ENCODE data around the gene CST6. TPM values are rescaled to one million over a fixed set of nuclear protein-coding genes. Genes with fewer than 3 reads are reported as not detected.

CST6 gene
- total and polyA plus RNA-seq, 2 of the 4 experiments (the other 2 are of a cell fraction): 0.54 to 3.0 TPM

GRCh38 chr11:66044757-66045156 is 32.9 kb downstream of the CST6 start (continued):
- TF ChIP-seq MAFK (IDR thresholded peaks at IDR 0.05; ENCODE audit: low read depth, low read length): no peak
- no peak for TF ChIP-seq CHD1 (IDR thresholded peaks at IDR 0.05; ENCODE audit: low read depth, low read length)
- TF ChIP-seq BHLHE40 (IDR thresholded peaks at IDR 0.05; ENCODE audit: low read depth, low read length): no peak
- TF ChIP-seq CEBPB (IDR thresholded peaks at IDR 0.05; ENCODE audit: low read depth, low read length): no peak
- no peak for TF ChIP-seq MXI1 (IDR thresholded peaks at IDR 0.05; ENCODE audit: borderline replicate concordance, low read depth, low read length)

DNA sequence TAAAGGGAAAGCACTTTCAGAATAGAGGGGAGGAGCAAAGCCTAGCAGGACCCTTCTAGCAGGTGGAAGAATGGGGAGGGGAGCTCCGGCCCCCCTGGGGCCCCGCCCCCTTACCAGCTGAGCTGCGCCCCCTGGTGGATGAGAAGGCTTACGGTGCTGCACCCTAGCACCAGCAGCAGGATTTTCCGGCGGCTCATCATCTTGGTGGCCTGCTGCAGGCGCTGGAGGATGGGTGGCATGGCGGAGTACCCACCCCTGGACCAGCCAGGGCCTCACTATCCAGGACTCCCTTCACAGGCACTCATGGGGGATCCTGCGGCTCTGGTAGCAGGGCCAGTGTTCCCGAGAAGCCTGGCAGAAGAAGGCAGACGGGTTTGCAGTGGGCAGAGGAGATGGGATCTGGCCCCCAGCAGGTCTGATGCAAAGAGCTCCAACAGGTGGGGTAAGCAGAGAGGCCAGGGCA is 33.4 kb downstream of the CST6 start:
- 0 out of 2 replicates have a peak overlapping the region, but pooled peaks have one; percentile 30 for H3K4me2 ChIP-seq (ENCODE audit: low read depth, low read length)
- no peak overlapping the region for H3K23ac ChIP-seq (ENCODE audit: low read depth, low read length)
- DNase-seq (peak; percentile 70), ATAC-seq (ENCODE audit: low read depth) (peak; percentile 96)
- no TSS peak for BruUV-seq (replicated peaks)
- in situ Hi-C loops (cut with MboI; ENCODE audit: low sequenced_read_pairs): no loop called here
- ChIA-PET POLR2A (ENCODE audit: unreplicated experiment) (interaction anchor here (0.6 kb wide), 1 partner anchor 202 kb away, joined by 3 read pairs; no protein-coding TSS in a partner anchor), CTCF (interaction anchor here (0.7 to 1.7 kb wide), 7 partner anchors 11 to 334 kb away, joined by 3 to 5 read pairs (median 4); partner anchors contain the start of genes BANF1 and EIF1AD)
- H3K4me3 ChIP-seq (ENCODE audit: insufficient read depth, low read depth, low read length): no peak overlapping the region
- no peak overlapping the region for H3K27ac ChIP-seq (ENCODE audit: insufficient read depth, low read length)
- H2BK120ac ChIP-seq (ENCODE audit: low read depth, low read length): no peak overlapping the region
- H2AFZ ChIP-seq (replicated peaks; ENCODE audit: low read length, poor library complexity): peak overlapping the region; percentile 18
- H3K9me3 ChIP-seq (ENCODE audit: control insufficient read depth, insufficient read depth, low read length): no peaks in the 10 kb centered on the region; the same call in 1 of the 2 replicates
- no peak overlapping the region for H3K9ac ChIP-seq (ENCODE audit: low read depth, low read length)
- H3K79me1 ChIP-seq (ENCODE audit: low read depth in 1 of 2, low read length in 2 of 2): no peaks in the 10 kb centered on the region
- H4K91ac ChIP-seq (ENCODE audit: insufficient read depth, low read depth, low read length): no peak overlapping the region
- no peak overlapping the region for H2BK20ac ChIP-seq (ENCODE audit: low read depth, low read length)
- no peak overlapping the region for H3K18ac ChIP-seq (ENCODE audit: low read depth, low read length)
- no peak overlapping the region for H3K56ac ChIP-seq (ENCODE audit: extremely low read depth, insufficient read depth, low read length)
- 0 out of 2 replicates have a peak overlapping the region, but pooled peaks have one; percentile 22 for H4K5ac ChIP-seq (ENCODE audit: low read depth, low read length)
- H2AK9ac ChIP-seq (replicated peaks; ENCODE audit: low read depth, low read length, poor library complexity): no peak overlapping the region
- H3K4ac ChIP-seq (ENCODE audit: low read depth, low read length): no peak overlapping the region
- H3K27me3 ChIP-seq (ENCODE audit: control insufficient read depth, insufficient read depth, low read length): peaks cover 31% of the 10 kb centered on the region
- no peak overlapping the region for H2BK5ac ChIP-seq (ENCODE audit: low read depth, low read length, poor library complexity, severe bottlenecking)
- H4K20me1 ChIP-seq (ENCODE audit: insufficient read depth, low read length): no peaks in the 10 kb centered on the region
- peak overlapping the region in 1 of 2 experiments; percentile 33; a peak in 1 of 4 replicates for H4K8ac ChIP-seq (ENCODE audit: low read depth in 2 of 2, low read length in 2 of 2)
- no peak overlapping the region for H2AK5ac ChIP-seq (ENCODE audit: low read depth, low read length)
- intact Hi-C loops (cut with micrococcal nuclease): loop anchor here (2.0 kb wide), 1 partner anchor 42 kb away; the partner anchor contains the start of genes BANF1 and EIF1AD
- no peaks in the 10 kb centered on the region for H3K9me1 ChIP-seq (ENCODE audit: insufficient read depth, low read length)
- no peak overlapping the region for H2BK15ac ChIP-seq (ENCODE audit: low read depth, low read length)
- H3K4me1 ChIP-seq (ENCODE audit: control insufficient read depth, insufficient read depth, low read length): no peaks in the 10 kb centered on the region
- no peak overlapping the region for H3K14ac ChIP-seq (replicated peaks; ENCODE audit: low read depth, low read length)
- H3K36me3 ChIP-seq (ENCODE audit: control insufficient read depth, insufficient read depth, low read length): no peaks in the 10 kb centered on the region
- WGBS, 2 experiments (ENCODE audit: extremely low coverage in 2 of 2, insufficient read length in 1 of 2): 0% methylated on average over 3 of the region's 11 CpGs; no CpG with 5 or more reads in 1 of the 2 experiments
- dilution Hi-C loops (cut with HindIII; ENCODE audit: low sequenced_read_pairs, unreplicated experiment): no loop called here
- TF ChIP-seq FOS (IDR thresholded peaks at IDR 0.05; ENCODE audit: low read depth, low read length) (no peak), POLR2A (IDR thresholded peaks at IDR 0.05; ENCODE audit: low read depth, low read length) (no peak), RAD21 (IDR thresholded peaks at IDR 0.05; ENCODE audit: low read length) (peak; percentile 58), MXI1 (IDR thresholded peaks at IDR 0.05; ENCODE audit: borderline replicate concordance, low read depth, low read length) (no peak), BHLHE40 (IDR thresholded peaks at IDR 0.05; ENCODE audit: low read depth, low read length) (no peak), MAZ (IDR thresholded peaks at IDR 0.05; ENCODE audit: borderline replicate concordance, low read depth, low read length) (peak; percentile 88; the same call in 1 of the 2 replicates), MAFK (IDR thresholded peaks at IDR 0.05; ENCODE audit: low read depth, low read length) (no peak), CHD1 (IDR thresholded peaks at IDR 0.05; ENCODE audit: low read depth, low read length) (no peak), RCOR1 (IDR thresholded peaks at IDR 0.05; ENCODE audit: insufficient replicate concordance, low read length) (peak; percentile 80), CTCF (conservative IDR thresholded peaks at IDR 0.05; ENCODE audit: low read depth, low read length) (peak; percentile 88), CEBPB (IDR thresholded peaks at IDR 0.05; ENCODE audit: low read depth, low read length) (no peak), RFX5 (IDR thresholded peaks at IDR 0.05; ENCODE audit: low read depth, low read length) (no peak), ELK1 (IDR thresholded peaks at IDR 0.05; ENCODE audit: borderline replicate concordance, low read depth, low read length) (no peak), NFE2L2 (IDR thresholded peaks at IDR 0.05; ENCODE audit: low read depth, low read length) (no peak)

Data from IMR-90 (cell line).